Heart left ventricle (tissue), 16 donors: ENCODE data around the gene CTNND2. TPM values are rescaled to one million over a fixed set of nuclear protein-coding genes. Genes with fewer than 3 reads are reported as not detected.

Experiments
- ATAC-seq, 4 donors: fragments of 200-7000 bp; cut with Tn5 transposase; one replicate each; pipeline ENCODE4 v1.9.1; 2020 to 2022; ENCODE audit warnings: moderate library complexity in 4 of 4, mild to moderate bottlenecking in 3 of 4, moderate number of reproducible peaks in 1 of 4
- DNase-seq, 5 donors: peaks; one replicate each; pipeline ENCODE4 v3.0.0-alpha.2; 2020
- H3K27ac ChIP-seq, 12 donors: fragments of 200-600 bp; sonication (generic) in 4 of 12; one replicate each; pipeline versions ENCODE4 v1.5.0 to v1.8.0; 2016 to 2022; ENCODE audit warnings: mild to moderate bottlenecking in 2 of 12
- H3K27me3 ChIP-seq, 9 donors: fragments of 200-600 bp; sonication (generic) in 2 of 9; one replicate each; pipeline versions ENCODE4 v1.5.1 to v1.8.0; 2016 to 2022; ENCODE audit warnings: mild to moderate bottlenecking in 3 of 9
- H3K36me3 ChIP-seq, 9 donors: fragments of 200-600 bp; sonication (generic) in 2 of 9; one replicate each; pipeline versions ENCODE4 v1.5.0 to v1.8.0; 2018 to 2022; ENCODE audit warnings: mild to moderate bottlenecking in 2 of 9
- H3K4me1 ChIP-seq, 12 donors: fragments of 200-600 bp; sonication (generic) in 4 of 12; one replicate each; pipeline versions ENCODE4 v1.5.0 to v1.8.0; 2016 to 2022; ENCODE audit warnings: mild to moderate bottlenecking in 3 of 12
- H3K4me3 ChIP-seq, 12 donors: fragments of 200-600 bp; sonication (generic) in 4 of 12; one replicate each; pipeline versions ENCODE4 v1.5.0 to v1.8.0; 2017 to 2022; ENCODE audit warnings: mild to moderate bottlenecking in 9 of 12, moderate library complexity in 4 of 12
- H3K9me3 ChIP-seq, 12 donors: fragments of 200-600 bp; sonication (generic) in 4 of 12; one replicate each; pipeline versions ENCODE4 v1.5.0 to v1.8.0; 2016 to 2022; ENCODE audit warnings: mild to moderate bottlenecking in 1 of 12
- POLR2A ChIP-seq, 2 donors: fragments of 450-650 bp; IDR thresholded peaks; one replicate each; pipeline ENCODE4 v1.6.1; 2017; ENCODE audit warnings: antibody characterized with exemption in 2 of 2, mild to moderate bottlenecking in 2 of 2, moderate library complexity in 2 of 2
- WGBS, 4 donors: extraction: QIAGEN DNeasy Blood & Tissue Kit in 2 of 4; methylation state at CpG; one replicate each; pipeline versions ENCODE4 v1.1.5 to v1.1.7; 2013 to 2018; 5-methylcytosine and 5-hydroxymethylcytosine counted together
- intact Hi-C, 10 donors: fragments of 100-400 bp; cut with DNase I; formaldehyde crosslinking; loops; one replicate each; pipeline versions ENCODE4 v1.11.1 to v1.14.2; 2022
- polyA plus RNA-seq, 2 donors: library from polyadenylated mRNA; stranded (reverse); fragments of 200-250 nt; gene quantifications; one replicate each; pipeline ENCODE4 v1.2.3, GENCODE V29; 2013
- total RNA-seq, 9 donors: library from RNA; depleted of rRNA in 2 of 9; stranded (reverse); fragments of >200 nt in 2 of 9; fragmentation: NEBNext Ultra II Directional in 3 of 9; extraction: Animal tissue kit (Norgen Biotek cat#: 25700) in 3 of 9; gene quantifications; one replicate each; pipeline versions ENCODE4 v1.1.0 to v1.2.4, GENCODE V29; 2016 to 2023
- TF ChIP-seq, protein P1 (sequence below), 12 donors: fragments of 200-600 bp; sonication (generic) in 4 of 12; IDR thresholded peaks; one replicate each; pipeline versions ENCODE4 v1.5.0 to v1.8.0; 2018 to 2022; ENCODE audit warnings: antibody characterized with exemption in 12 of 12, mild to moderate bottlenecking in 5 of 12
- donor health status: ischemic (EF 13 %, LVEDD 7.1; RV severe dilation, severe dysfunction).
- donor health status: healthy with polysubstance abuse.
- donor health status: DM: no; HTN: yes; CAD: no.
- donor health status: DM: no; HTN: no; CAD: no.
- donor health status: ischemic (EF 25% LVEDD 6.9; RV normal size, moderate dysfunction).
- donor health status: ischemic (EF 25% LVEDD 5.7; RV mildly dilated, moderate dysfunction).
- donor health status: healthy.
- donor health status: DM: yes; HTN: yes; CAD: no.
- donor health status: ischemic (EF 35%, LVEDD 5.7; RV mildly dilated, moderate dysfunction).
- donor health status: nonischemic (EF 11% LVEDD 7.7; RV severe dilation, severe dysfunction).
- donor health status: DM: yes; HTN: yes; CAD: no.
- donor health status: PGD.
- donor health status: ischemic (EF 29% LVEDD 5.4; RV normal size, mild dysfunction).
- donor health status: nonischemic (EF 23%, LVEDD 6.1; RV moderate dilation, normal function).

The CTNND2 gene
- total and polyA plus RNA-seq, 11 donors, result 4.0 to 36.8 (median 20.2) TPM

DNA sequence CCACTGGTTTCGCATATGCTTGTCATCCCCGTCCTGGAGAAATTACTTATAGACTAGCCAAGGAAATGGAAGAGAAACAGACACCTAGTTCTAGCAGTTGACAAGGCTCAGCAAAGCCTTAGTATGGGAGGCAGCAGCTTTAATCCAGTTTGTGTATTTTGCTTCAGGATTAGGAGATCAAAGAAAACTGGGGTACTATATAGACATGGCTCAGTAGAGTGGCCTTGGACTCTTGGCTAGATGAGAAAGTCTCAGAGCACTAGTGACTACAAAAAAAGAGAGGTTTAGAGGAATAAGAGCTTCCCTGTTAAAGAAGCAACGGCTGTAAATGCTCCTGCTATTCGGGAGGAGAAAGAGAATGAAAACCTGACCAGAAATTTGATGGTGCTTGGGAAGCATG is 349.1 kb downstream of the CTNND2 start:
- Histone ChIP-seq H3K27ac (no peak overlapping the region), H3K9me3 (no peaks in the 10 kb centered on the region), H3K36me3 (no peaks in the 10 kb centered on the region), H3K27me3 (no peaks in the 10 kb centered on the region), H3K4me1 (no peaks in the 10 kb centered on the region), H3K4me3 (no peak overlapping the region)
- intact Hi-C loops, result no loop called here
- WGBS, 4 donors, result 78 to 90% (median 83%) methylated on average over 4 of the region's 4 CpGs
- DNase-seq (no peak), ATAC-seq (no peak)
- no peak for TF ChIP-seq POLR2A (IDR thresholded peaks at IDR 0.05)
- TF ChIP-seq, protein P1, sequence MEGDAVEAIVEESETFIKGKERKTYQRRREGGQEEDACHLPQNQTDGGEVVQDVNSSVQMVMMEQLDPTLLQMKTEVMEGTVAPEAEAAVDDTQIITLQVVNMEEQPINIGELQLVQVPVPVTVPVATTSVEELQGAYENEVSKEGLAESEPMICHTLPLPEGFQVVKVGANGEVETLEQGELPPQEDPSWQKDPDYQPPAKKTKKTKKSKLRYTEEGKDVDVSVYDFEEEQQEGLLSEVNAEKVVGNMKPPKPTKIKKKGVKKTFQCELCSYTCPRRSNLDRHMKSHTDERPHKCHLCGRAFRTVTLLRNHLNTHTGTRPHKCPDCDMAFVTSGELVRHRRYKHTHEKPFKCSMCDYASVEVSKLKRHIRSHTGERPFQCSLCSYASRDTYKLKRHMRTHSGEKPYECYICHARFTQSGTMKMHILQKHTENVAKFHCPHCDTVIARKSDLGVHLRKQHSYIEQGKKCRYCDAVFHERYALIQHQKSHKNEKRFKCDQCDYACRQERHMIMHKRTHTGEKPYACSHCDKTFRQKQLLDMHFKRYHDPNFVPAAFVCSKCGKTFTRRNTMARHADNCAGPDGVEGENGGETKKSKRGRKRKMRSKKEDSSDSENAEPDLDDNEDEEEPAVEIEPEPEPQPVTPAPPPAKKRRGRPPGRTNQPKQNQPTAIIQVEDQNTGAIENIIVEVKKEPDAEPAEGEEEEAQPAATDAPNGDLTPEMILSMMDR (IDR thresholded peaks at IDR 0.05), result no peak

DNA sequence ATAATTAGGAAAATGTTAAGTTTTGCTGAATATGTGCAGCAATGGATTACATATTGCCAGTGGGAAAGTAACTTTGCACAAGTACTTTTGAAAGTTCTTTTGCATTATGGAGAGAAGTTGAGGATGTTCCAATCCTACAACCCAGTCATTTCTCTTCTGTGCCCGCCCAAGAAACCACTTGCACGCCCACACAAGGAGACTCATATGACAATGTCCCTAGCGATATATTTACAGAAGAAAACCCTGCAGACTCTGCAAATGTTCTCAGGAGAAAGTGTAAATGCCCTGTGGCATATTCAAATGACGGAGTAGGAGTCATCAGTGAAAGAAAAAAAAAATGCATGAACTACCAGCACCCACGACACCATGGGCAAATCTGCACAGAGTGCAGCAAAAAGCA is 356.5 kb downstream of the CTNND2 start:
- Histone ChIP-seq H3K27ac (no peak overlapping the region), H3K9me3 (no peaks in the 10 kb centered on the region), H3K4me1 (peaks cover 0 to 7% (median 0%) of the 10 kb centered on the region in 12 donors), H3K36me3 (no peaks in the 10 kb centered on the region), H3K27me3 (no peaks in the 10 kb centered on the region), H3K4me3 (no peak overlapping the region)
- intact Hi-C loops, result no loop called here
- 75 to 85% (median 82%) methylated on average over 5 of the region's 5 CpGs for WGBS, 4 donors
- TF ChIP-seq, protein P1 (IDR thresholded peaks at IDR 0.05), result no peak
- TF ChIP-seq POLR2A (IDR thresholded peaks at IDR 0.05), result no peak
- no peak for DNase-seq
- ATAC-seq, result no peak

DNA sequence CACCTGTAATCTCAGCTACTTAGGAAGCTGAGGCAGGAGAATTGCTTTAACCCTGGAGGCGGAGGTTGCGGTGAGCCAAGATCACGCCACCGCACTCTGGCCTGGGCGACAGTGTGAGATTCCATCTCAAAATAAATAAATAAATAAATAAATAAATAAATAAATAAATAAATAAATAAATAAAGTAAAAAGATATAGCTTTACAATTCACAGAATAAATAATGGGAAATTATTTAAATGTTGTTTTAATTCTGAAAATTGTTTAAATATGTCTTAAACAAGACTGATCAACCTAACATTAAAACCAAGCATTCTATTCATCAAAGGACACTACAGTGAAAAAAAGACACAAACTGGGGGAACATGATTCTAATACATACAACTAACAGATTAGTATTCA is 357.1 kb downstream of the CTNND2 start:
- no peak for TF ChIP-seq POLR2A (IDR thresholded peaks at IDR 0.05)
- TF ChIP-seq, protein P1 (IDR thresholded peaks at IDR 0.05), result no peak
- Histone ChIP-seq H3K4me3 (no peak overlapping the region), H3K27me3 (no peaks in the 10 kb centered on the region), H3K9me3 (no peaks in the 10 kb centered on the region), H3K27ac (no peak overlapping the region), H3K4me1 (peaks cover 0 to 7% (median 0%) of the 10 kb centered on the region in 12 donors), H3K36me3 (no peaks in the 10 kb centered on the region)
- WGBS, 4 donors, result 92 to 98% (median 96%) methylated on average over 5 of the region's 5 CpGs
- DNase-seq, result no peak
- ATAC-seq, result no peak
- intact Hi-C loops, result no loop called here

DNA sequence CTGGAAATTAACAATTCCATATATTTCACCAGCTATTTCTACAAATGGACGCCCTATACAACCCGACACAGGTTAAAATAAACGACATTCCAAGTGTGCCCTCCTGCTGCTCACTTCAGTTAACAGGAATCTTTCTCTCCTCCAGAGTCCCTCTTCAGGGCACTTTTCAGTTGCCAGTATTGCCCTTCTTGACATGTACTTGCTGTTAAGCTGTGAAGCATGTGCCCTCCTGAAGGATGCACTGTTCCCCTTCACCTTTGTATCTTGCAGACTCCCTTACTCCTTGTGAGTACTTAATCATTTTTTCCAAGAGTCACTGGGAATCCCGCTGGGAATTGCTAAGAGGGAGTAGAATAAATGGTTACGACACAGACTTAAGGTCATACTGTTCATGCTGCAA is 364.1 kb downstream of the CTNND2 start:
- H3K27ac ChIP-seq, result no peak overlapping the region
- no peak overlapping the region for H3K4me3 ChIP-seq
- no peaks in the 10 kb centered on the region for H3K4me1 ChIP-seq
- TF ChIP-seq, protein P1 (IDR thresholded peaks at IDR 0.05), result no peak
- TF ChIP-seq POLR2A (IDR thresholded peaks at IDR 0.05), result no peak
- H3K27me3 ChIP-seq, result no peaks in the 10 kb centered on the region
- no peak for ATAC-seq
- H3K36me3 ChIP-seq, result no peaks in the 10 kb centered on the region
- intact Hi-C loops, result no loop called here
- WGBS, 4 donors, result 84 to 90% (median 87%) methylated on average over 5 of the region's 5 CpGs
- DNase-seq, result no peak
- no peaks in the 10 kb centered on the region for H3K9me3 ChIP-seq
